Activated gamma-delta T cell (primary cell): ENCODE results near the gene CCDC138.

Source experiments
- DNase-seq: peaks from one replicate; lab custom pipeline; 2025; lab: John Stamatoyannopoulos, UW

CCDC138 gene

GRCh38 chr2:108919571-108920373 lies 133.2 kb downstream of the CCDC138 start:
- DNase-seq = no peak

DNA sequence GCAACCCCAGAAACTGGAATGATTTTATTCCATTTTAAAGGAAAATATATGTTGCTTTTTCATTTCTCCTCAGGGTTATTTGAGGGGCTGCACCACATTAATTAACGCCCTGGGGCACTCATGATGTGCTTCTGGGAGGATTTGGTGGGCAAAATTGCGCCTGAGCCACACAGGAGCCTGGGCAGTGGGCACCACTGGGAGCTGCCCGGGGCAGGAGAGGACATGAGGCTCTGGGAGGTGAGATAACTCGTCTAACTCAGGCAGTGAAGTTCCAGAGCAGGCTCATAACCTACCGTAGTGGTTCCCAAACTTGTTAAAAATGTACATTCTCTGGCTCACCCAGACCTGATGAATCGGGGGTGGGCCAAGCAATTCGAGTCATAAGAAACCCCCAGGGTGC lies 134.1 kb downstream of the CCDC138 start:
- DNase-seq = no peak

- DNase-seq = no peak
Measured at GRCh38 chr2:108921096-108922030, 134.8 kb downstream of the CCDC138 start.

DNA sequence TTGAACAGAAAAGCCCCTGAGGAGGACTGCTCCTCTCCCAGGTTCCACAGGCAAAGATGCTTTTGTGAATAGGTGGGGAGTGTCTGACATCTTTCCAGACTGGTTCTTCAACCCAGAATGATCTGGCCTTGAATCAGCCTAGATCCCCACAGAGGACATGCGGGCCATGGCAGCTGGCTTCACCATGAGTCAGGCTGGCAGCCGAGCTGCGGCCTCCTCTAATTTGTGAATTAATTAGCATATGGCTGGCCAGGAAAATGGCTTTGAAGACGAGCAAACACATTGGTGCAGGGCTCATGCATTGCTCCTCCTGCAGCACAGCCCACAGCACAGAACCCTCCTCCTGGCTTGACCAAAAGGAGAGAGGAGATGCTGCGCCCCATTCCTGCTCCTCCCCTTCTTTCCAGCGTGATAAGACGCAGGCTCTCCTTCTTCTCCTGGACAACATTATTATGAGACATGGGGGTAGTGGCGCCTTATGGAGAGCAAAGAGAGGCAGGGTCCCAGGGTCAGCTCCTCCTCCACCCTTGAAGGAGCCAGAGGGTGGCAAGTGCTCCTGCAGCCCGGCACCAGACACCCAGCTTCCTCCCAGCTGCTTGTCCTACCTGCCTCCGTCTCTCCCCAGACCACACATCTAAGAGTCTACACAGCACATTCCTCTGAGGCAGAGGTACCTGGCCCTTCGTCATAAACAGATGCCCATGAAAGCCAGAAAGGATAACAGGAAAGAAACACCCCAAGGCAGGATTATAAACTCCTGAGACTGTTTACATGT lies 135.8 kb downstream of the CCDC138 start:
- DNase-seq = no peak

DNA sequence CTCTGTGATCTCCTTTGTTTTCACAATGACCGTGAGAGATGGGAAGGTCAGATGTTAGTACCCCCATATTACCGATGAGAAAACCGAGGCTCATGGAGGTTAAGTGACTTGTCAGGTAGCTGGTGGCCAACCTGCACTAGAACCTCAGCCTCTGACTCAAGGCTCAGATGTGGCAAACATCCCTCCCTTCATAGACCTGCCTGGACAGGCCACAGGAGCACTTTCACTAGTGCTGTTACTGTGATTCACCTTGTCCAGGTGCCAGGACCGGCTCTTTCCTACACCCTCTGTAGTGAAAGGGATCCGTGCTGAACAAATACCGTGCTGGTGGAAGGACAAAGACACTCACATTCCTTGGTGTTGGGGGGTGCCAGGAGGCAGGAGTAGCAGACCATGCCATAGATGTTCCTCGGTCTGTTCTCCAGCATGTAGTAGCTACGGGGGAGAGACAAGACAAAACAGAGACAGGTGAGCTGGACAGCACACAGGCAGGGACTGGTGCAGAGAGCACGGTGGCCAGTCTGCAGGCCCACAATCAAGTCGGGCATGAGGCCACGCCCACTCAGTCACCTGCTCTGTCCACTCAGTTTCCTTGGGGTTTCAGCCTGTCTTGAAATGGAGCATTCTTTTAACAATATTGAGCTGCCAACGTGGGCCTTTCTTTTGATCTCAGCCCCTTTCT lies 136.6 kb downstream of the CCDC138 start:
- no peak for DNase-seq

GRCh38 chr2:108923736-108924579 lies 137.4 kb downstream of the CCDC138 start:
- no peak for DNase-seq

GRCh38 chr2:108924580-108925251 lies 138.1 kb downstream of the CCDC138 start:
- DNase-seq = no peak

GRCh38 chr2:108925286-108925685 lies 138.7 kb downstream of the CCDC138 start:
- DNase-seq = no peak

- DNase-seq = no peak
Measured at GRCh38 chr2:108925735-108926134, 139.2 kb downstream of the CCDC138 start.
